ENCODE data around the gene BTK.

- TF ChIP-seq, protein P1, sequence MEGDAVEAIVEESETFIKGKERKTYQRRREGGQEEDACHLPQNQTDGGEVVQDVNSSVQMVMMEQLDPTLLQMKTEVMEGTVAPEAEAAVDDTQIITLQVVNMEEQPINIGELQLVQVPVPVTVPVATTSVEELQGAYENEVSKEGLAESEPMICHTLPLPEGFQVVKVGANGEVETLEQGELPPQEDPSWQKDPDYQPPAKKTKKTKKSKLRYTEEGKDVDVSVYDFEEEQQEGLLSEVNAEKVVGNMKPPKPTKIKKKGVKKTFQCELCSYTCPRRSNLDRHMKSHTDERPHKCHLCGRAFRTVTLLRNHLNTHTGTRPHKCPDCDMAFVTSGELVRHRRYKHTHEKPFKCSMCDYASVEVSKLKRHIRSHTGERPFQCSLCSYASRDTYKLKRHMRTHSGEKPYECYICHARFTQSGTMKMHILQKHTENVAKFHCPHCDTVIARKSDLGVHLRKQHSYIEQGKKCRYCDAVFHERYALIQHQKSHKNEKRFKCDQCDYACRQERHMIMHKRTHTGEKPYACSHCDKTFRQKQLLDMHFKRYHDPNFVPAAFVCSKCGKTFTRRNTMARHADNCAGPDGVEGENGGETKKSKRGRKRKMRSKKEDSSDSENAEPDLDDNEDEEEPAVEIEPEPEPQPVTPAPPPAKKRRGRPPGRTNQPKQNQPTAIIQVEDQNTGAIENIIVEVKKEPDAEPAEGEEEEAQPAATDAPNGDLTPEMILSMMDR (IDR thresholded peaks at IDR 0.05; ENCODE audit: low read depth, low read length, poor library complexity, severe bottlenecking) = no peak
- no peak for TF ChIP-seq EZH2phosphoT487 (IDR thresholded peaks at IDR 0.05; ENCODE audit: borderline replicate concordance, low read length)
Measured at GRCh38 chrX:101416691-101417090, 30.7 kb upstream of the BTK start.
